ENCODE measurements around the gene CYB5D1.
"Not testable (repeated sequence)": the region's sequence is repeated elsewhere in the genome, so short reads cannot be mapped to it uniquely, and the experiment has no call there.

CYB5D1 gene, protein sequence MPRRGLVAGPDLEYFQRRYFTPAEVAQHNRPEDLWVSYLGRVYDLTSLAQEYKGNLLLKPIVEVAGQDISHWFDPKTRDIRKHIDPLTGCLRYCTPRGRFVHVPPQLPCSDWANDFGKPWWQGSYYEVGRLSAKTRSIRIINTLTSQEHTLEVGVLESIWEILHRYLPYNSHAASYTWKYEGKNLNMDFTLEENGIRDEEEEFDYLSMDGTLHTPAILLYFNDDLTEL

DNA sequence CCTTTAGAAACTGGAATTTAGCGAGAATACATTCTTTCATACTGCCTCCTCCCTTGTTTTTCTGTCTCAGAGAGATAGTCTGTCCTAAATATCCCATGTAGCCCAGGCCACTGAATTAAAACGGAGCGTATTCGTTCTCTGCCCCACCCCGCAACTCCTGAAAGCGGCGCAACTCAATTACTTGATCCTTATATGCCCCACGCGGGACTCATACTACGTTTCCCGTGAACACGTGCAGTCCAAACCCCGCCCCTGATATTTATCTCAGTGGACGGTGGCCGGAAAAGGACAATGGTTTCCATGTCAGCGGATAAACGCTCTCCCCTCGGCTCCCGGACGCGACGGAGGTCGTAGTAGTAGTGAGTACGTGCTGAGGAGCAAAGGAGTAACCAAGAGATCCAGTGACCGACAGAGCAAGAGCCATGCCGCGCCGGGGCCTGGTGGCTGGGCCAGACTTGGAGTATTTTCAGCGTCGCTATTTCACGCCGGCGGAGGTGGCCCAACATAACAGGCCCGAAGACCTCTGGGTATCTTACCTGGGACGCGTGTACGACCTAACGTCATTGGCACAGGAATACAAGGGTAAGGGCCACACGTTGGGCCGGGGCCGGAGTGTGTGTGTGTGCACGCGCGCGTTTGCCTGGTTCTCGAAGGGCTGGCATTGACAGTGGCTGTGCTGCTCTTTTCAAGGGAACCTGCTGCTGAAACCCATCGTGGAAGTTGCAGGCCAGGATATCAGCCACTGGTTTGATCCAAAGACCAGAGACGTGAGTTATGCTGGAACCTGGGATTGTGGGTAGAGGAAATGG, at the start of gene CYB5D1:
Gene CYB5D1, plus strand, starts transcription at position 291 of the 809 bp plus-strand sequence. Its CDS starts 132 bp downstream, at position 423.
- peak; percentile 96 for DNase-seq (ENCODE audit: low spot score)

- no peak for DNase-seq (ENCODE audit: low spot score)
These were observed 48.6 kb upstream of the CYB5D1 start for GRCh38 chr17:7809086-7809790.

- not testable (repeated sequence) for DNase-seq (ENCODE audit: low spot score)
These were observed 47.9 kb upstream of the CYB5D1 start for GRCh38 chr17:7809791-7810343.

- no peak for DNase-seq (ENCODE audit: low spot score)
These were observed 46.6 kb upstream of the CYB5D1 start for GRCh38 chr17:7811251-7811650.

DNA sequence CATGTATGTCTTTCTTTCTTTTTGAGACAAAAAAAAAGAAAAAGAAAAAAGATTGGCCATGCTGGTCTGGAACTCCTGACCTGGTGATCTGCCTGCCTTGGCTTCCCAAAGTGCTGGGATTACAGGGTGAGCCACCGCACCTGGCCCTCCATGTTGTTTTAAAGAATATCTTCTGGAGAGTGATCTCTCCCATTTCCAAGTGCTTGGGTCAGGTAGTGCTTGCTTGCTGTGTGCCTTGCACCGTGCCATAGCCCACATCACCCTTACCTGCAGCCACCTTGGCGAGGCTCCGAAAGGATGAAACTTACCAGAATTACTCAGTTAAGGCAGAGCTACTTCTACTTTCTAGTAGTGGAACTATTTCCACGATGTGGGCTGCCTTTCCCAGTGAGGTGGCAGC, 42.8 kb upstream of the CYB5D1 start:
- no peak for DNase-seq (ENCODE audit: low spot score)

- DNase-seq (ENCODE audit: low spot score) = no peak
These were observed 40.7 kb upstream of the CYB5D1 start for GRCh38 chr17:7816926-7817642.

DNA sequence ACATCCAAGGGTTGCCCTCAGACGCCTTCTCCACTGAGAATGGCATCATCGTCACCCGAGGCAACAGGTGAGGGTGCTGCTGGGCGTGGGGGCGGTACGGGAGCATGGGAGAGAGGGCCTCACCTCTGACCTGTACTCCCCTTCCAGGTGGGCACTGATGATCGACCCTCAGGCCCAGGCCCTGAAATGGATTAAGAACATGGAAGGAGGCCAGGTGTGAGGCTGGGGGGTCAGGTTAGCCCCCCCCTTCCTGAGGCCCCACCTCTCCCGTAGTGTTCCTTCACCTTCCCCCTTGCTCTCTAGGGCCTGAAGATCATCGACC, 40.2 kb upstream of the CYB5D1 start:
- no peak for DNase-seq (ENCODE audit: low spot score)

- no peak for DNase-seq (ENCODE audit: low spot score)
These were observed 39.8 kb upstream of the CYB5D1 start for GRCh38 chr17:7818026-7818425.

DNA sequence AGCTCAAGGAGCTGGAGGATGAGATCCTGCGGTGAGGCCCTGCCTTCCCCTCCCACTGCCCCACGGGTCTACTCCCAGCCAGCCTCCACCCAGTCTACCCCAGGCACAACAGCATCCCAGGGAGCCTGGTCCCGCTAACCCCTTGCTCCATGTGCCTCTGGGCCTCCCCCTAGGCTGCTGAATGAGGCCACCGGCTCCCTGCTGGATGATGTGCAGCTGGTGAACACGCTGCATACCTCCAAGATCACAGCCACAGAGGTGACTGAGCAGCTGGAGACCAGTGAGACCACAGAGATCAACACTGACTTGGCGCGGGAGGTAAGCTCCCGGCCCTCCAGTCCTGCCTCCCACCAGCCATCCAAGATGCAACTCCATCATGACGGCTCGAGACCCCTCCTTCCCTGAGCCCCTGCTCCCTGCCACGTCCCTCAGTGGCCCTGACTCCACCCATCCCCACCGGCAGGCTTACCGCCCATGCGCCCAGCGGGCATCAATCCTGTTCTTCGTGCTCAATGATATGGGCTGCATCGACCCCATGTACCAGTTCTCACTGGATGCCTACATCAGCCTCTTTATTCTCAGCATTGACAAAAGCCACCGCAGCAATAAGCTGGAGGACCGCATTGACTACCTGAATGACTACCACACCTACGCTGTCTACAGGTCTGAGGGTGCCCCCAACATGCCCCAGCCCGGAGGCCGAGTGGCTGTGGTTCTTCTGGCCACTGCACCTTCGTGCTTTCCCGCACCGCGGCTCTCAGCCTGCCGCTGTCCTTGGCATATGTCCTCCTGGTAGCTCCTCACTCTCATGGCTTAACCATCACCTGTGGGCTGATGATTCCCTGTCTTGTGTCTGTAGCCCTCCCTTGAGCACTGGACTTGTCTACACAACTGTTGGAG, 38.8 kb upstream of the CYB5D1 start:
- no peak for DNase-seq (ENCODE audit: low spot score)

GRCh38 chr17:7820231-7820630, 37.6 kb upstream of the CYB5D1 start:
- no peak for DNase-seq (ENCODE audit: low spot score)

- no peak for DNase-seq (ENCODE audit: low spot score)
These were observed 35.7 kb upstream of the CYB5D1 start for GRCh38 chr17:7822126-7822525.

DNA sequence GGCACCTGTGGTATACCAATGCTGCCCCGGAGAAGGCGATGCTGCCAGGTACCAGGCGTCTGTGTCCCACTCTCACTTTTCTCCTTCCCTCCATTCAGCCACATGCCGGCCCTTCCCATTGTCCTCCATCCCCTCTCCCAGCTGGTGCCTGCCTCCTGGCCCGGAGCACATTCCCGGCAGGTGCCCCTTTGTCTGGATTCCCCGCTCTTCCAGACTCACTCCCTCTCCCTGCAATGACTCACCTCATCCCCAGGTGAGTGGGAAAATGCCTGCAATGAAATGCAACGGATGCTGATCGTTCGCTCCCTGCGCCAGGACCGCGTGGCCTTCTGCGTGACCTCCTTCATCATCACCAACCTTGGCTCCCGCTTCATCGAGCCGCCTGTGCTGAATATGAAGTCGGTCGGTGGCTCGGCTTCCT, 34.2 kb upstream of the CYB5D1 start:
- DNase-seq (ENCODE audit: low spot score) = no peak

DNA sequence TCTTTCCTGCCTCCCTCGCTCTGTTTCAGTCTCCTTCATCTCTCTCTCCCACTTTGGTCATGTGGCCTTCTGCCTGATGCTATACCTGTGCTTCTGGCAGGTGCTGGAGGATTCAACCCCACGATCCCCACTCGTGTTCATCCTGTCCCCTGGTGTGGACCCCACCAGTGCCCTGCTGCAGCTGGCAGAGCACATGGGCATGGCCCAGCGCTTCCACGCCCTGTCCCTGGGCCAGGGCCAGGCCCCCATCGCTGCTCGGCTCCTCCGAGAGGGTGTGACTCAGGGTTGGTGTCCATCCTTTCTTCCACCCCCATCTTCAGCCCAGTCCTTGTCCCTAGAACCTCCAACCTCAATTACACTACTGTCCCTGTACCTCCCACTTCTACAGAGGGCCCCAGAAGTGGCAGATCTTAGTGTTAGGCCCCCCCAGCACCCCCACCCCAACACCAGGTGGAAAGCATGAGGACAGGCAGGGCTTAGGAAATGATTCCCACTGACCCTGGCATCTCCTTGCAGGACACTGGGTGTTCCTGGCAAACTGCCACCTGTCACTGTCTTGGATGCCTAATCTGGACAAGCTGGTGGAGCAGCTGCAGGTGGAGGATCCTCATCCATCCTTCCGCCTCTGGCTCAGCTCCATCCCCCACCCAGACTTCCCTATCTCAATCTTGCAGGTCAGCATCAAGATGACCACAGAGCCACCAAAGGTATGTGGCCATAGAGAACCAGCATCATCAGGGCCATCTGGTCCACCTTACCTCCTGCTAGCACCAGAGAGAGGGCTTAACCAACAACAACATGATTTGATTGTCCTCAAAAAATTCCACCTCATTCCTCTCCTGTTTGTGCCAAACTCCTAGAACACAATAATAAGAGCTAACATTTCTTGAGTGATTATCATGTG, 33.5 kb upstream of the CYB5D1 start:
- DNase-seq (ENCODE audit: low spot score) = peak; percentile 21

- DNase-seq (ENCODE audit: low spot score) = peak; percentile 37
These were observed 32.4 kb upstream of the CYB5D1 start for GRCh38 chr17:7825206-7825990.

DNA sequence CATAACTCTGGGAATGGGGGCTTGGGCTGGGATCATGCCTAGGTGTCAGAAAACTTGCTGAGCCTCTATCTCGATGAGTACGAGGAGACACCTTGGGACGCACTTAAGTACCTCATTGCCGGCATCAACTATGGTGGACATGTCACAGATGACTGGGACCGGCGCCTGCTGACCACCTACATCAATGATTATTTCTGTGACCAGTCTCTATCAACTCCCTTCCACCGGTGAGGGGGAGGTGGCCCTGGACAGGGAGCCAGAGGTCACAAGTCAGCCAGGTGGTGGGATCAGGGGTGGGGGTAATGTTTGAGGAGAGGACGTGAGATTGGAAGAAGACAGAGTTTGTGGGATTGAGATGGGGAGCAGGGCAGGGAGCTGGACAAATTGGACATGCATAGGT, 27.2 kb upstream of the CYB5D1 start:
- DNase-seq (ENCODE audit: low spot score) = no peak

GRCh38 chr17:7831233-7831632, 26.6 kb upstream of the CYB5D1 start:
- no peak for DNase-seq (ENCODE audit: low spot score)

GRCh38 chr17:7832431-7832830, 25.4 kb upstream of the CYB5D1 start:
- DNase-seq (ENCODE audit: low spot score) = no peak

DNA sequence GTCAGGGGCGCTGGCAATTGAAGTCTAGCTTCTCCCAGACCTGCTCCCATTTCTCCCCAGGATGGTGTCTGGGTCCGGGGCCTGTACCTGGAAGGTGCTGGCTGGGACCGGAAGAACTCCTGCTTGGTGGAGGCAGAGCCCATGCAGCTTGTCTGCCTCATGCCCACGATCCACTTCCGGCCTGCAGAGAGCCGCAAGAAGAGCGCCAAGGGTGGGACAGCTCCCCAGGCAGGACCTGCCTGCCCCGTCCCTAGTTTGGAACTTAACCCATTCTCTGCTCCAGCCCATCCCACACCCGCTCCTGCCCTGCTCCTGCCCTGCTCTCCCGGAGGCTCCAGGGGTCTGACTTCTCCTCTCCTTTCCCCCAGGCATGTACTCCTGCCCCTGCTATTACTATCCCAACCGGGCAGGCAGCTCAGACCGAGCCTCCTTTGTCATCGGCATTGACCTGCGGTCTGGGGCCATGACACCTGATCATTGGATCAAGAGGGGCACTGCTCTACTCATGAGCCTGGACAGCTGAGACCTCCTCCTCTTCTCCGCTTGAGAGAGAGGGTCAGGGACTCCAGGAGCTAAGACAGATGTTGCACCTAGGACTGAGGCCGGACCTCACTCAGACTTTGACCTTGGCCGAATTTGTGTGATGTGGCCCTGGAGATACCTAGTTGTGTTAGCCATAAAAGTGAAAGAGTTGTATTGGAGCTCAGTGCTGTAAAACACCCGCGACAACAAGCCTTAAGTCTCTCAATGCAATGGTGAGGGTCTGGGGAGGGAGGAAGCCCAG, 24.6 kb upstream of the CYB5D1 start:
- DNase-seq (ENCODE audit: low spot score) = no peak

All from hematopoietic multipotent progenitor cell treated with erythropoietin and hydrocortisone succinate and interleukin-3 and kit ligand, for 17 days (in vitro differentiated cells).